Progenitor cell of endocrine pancreas (in vitro differentiated cells): ENCODE data around the gene ESPNL. TPM values are rescaled to one million over a fixed set of nuclear protein-coding genes. Genes with fewer than 3 reads are reported as not detected.

Source experiments
- DNase-seq: peaks from one replicate; pipeline ENCODE4 v3.0.0; 2021; ENCODE audit warnings: low spot score; ENCODE audit not compliant: unreplicated experiment
- H3K27ac Mint-ChIP-seq: 2 replicates; pipeline ENCODE4 v1.8.0; 2021; ENCODE audit warnings: mild to moderate bottlenecking, moderate library complexity, mixed read lengths
- H3K27me3 Mint-ChIP-seq: 2 replicates; pipeline ENCODE4 v1.8.0; 2021; ENCODE audit warnings: mixed read lengths
- H3K36me3 Mint-ChIP-seq: 2 replicates; pipeline ENCODE4 v1.8.0; 2022; ENCODE audit warnings: mixed read lengths; ENCODE audit not compliant: insufficient read depth
- H3K4me1 Mint-ChIP-seq: 2 replicates; pipeline ENCODE4 v1.8.0; 2021; ENCODE audit warnings: low read depth, mixed read lengths
- H3K4me3 Mint-ChIP-seq: 2 replicates; pipeline ENCODE4 v1.8.0; 2021; ENCODE audit warnings: low read depth, mild to moderate bottlenecking, moderate library complexity, mixed read lengths
- H3K9me3 Mint-ChIP-seq: 2 replicates; pipeline ENCODE4 v1.8.0; 2021; ENCODE audit warnings: low read depth, mixed read lengths
- total RNA-seq: library from RNA; stranded (reverse); gene quantifications from 2 replicates; pipeline ENCODE4 v1.2.1, GENCODE V29; 2021
- TF ChIP-seq, protein P1 (sequence below): fragments of 200-600 bp; sonication (generic); IDR thresholded peaks from one replicate; pipeline ENCODE4 v1.5.0; 2021; ENCODE audit warnings: antibody characterized with exemption, mild to moderate bottlenecking; ENCODE audit not compliant: unreplicated experiment

ESPNL gene
- total RNA-seq, 1 donor from 2014 or later, result 0.31 TPM

- Mint-ChIP-seq H3K27ac (no peak overlapping the region), H3K27me3 (peaks cover 3% of the 10 kb centered on the region), H3K9me3 (no peaks in the 10 kb centered on the region), H3K4me3 (no peak overlapping the region), H3K36me3 (no peaks in the 10 kb centered on the region), H3K4me1 (no peaks in the 10 kb centered on the region)
- DNase-seq, result no peak
- TF ChIP-seq, protein P1, sequence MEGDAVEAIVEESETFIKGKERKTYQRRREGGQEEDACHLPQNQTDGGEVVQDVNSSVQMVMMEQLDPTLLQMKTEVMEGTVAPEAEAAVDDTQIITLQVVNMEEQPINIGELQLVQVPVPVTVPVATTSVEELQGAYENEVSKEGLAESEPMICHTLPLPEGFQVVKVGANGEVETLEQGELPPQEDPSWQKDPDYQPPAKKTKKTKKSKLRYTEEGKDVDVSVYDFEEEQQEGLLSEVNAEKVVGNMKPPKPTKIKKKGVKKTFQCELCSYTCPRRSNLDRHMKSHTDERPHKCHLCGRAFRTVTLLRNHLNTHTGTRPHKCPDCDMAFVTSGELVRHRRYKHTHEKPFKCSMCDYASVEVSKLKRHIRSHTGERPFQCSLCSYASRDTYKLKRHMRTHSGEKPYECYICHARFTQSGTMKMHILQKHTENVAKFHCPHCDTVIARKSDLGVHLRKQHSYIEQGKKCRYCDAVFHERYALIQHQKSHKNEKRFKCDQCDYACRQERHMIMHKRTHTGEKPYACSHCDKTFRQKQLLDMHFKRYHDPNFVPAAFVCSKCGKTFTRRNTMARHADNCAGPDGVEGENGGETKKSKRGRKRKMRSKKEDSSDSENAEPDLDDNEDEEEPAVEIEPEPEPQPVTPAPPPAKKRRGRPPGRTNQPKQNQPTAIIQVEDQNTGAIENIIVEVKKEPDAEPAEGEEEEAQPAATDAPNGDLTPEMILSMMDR, result no peak
These were observed 30.1 kb downstream of the ESPNL start for GRCh38 chr2:238130111-238130695.

DNA sequence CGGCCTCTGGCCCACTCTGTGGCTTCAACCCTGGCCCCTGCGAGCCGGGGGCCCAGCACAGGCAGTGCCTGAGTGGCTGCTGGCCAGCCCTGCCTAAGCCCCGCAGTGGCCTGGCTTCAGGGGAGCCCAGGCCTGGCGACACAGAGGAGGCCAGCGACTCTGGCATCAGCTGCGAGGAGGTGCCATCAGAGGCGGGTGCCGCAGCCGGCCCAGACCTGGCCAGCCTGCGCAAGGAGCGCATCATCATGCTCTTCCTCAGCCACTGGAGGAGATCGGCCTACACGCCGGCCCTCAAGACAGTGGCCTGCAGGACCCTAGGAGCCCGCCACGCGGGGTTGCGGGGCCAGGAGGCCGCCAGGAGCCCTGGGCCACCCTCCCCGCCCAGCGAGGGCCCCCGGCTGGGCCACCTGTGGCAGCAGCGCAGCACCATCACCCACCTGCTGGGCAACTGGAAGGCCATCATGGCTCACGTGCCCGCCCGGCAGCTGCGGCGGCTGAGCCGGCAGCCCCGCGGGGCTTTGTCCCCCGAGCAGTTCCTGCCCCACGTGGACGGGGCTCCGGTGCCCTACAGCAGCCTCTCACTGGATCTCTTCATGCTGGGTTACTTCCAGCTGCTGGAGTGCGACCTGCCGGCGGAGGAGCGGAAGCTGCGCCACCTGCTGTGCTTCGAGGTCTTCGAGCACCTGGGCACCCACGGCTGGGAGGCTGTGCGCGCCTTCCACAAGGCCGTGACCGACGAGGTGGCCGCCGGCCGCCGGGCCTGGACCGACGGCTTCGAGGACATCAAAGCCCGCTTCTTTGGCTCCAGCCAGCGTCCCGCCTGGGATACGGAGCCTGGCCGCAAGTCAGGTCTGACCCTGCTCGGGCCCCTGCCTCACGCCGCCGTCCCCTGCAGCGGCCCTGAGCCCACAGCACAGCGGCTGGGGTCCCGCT lies 30.8 kb downstream of the ESPNL start:
- no peak for DNase-seq
- no peak overlapping the region for H3K27ac Mint-ChIP-seq
- TF ChIP-seq, protein P1, result no peak
- H3K27me3 Mint-ChIP-seq, result peaks cover 3% of the 10 kb centered on the region
- no peak overlapping the region for H3K4me3 Mint-ChIP-seq
- no peaks in the 10 kb centered on the region for H3K36me3 Mint-ChIP-seq
- no peaks in the 10 kb centered on the region for H3K4me1 Mint-ChIP-seq
- H3K9me3 Mint-ChIP-seq, result no peaks in the 10 kb centered on the region

DNA sequence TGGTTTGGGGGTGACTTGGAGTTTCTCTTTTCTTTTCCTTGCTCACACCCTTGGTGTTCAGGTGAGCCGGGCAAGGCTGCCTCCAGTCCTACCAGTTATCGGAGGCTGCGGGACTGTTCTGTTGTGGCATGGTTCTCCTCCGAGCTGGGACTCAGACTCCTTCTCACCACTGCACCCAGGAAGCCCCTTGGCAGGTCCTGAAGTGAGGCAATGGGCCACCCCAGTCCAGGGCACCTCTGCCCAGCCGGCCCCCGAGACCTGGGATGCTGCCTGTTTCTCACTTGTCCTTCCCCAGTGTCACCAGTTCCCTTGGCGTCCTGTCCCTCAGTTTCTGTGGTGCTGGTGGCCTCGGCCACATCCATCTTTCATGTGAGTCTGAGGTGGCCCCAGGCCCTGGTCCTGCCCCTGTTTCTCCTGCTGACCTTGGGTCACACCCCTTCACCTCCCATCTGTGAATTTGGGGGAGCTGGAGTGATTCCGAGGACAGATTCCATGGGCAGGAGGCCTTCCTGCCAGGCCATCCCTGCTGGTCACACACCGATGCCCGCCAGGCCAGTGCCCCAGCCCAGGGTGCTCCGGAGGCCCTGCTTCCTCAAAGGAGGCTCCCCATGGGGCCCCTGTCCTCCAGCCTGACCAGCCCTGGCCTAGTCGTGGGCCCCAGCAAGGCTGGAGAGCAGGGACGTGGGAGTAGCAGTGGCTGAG lies 31.8 kb downstream of the ESPNL start:
- H3K9me3 Mint-ChIP-seq, result no peaks in the 10 kb centered on the region
- DNase-seq, result no peak
- no peak overlapping the region for H3K27ac Mint-ChIP-seq
- no peaks in the 10 kb centered on the region for H3K4me1 Mint-ChIP-seq
- no peak overlapping the region for H3K4me3 Mint-ChIP-seq
- H3K36me3 Mint-ChIP-seq, result no peaks in the 10 kb centered on the region
- TF ChIP-seq, protein P1, result no peak
- H3K27me3 Mint-ChIP-seq, result peaks cover 3% of the 10 kb centered on the region

DNA sequence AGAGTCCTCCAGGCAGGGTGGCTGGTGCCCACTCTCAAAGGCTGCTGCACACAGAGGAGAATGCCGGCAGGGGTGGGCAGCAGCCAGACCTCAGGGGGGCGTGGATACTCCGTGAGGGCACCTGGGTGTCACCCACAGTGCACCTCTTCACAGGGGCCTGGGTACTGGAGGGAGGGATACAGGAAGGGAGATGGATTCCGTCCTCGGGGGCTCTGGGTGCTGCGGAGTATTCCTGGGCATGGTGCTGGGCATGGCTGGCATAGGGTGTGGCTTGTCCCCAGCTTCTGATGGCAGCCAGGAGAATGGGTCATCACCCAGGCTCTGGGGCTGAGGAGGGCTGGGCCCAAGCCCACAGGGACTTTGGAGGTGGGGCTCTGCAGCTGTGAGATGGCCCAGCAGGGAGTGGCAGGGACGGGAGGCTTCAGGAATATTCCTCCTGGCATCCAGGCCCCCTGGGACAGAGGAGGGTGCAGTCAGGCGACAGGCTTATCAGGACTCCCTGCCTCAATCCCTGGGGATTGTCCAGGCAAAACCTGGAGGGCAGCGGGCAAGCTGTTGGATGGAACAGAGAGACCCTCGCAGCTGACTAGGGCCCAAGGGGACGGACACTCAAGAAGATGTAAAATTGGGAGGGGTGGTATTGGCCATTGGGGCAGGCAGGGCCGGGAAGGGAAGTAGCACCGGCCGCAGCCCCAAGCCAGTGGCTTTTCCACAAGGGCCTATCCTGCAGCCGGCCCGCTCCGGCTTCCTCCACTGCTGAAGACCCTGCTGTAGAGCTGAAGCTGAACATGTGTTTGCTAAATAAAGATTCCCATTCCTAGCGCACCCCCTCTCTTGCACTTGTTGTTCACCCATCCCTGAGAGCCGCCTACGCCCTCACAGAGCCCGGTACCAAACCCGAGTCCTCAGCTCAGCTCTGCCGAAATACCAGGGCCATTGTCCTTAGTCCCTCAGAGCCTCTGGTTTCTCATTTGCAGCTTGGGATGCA lies 32.6 kb downstream of the ESPNL start:
- TF ChIP-seq, protein P1, result no peak
- DNase-seq, result no peak
- Mint-ChIP-seq H3K27me3 (peaks cover 3% of the 10 kb centered on the region), H3K27ac (no peak overlapping the region), H3K4me3 (no peak overlapping the region), H3K36me3 (no peaks in the 10 kb centered on the region), H3K9me3 (no peaks in the 10 kb centered on the region), H3K4me1 (no peaks in the 10 kb centered on the region)
